ENCODE measurements around the gene SKIC8.

The SKIC8 gene

GRCh38 chr15:78291052-78291451 lies 8.4 kb downstream of the SKIC8 start:
- DNase-seq = no peak

GRCh38 chr15:78290222-78290621 lies 9.2 kb downstream of the SKIC8 start:
- no peak for DNase-seq

- DNase-seq = no peak
Measured at GRCh38 chr15:78284758-78285157, 14.7 kb downstream of the SKIC8 start.

- DNase-seq = no peak
Measured at GRCh38 chr15:78282324-78282723, 17.1 kb downstream of the SKIC8 start.

- DNase-seq = no peak
Measured at GRCh38 chr15:78280319-78281072, 18.9 kb downstream of the SKIC8 start.

GRCh38 chr15:78276064-78276943 lies 23.1 kb downstream of the SKIC8 start:
- DNase-seq = no peak

GRCh38 chr15:78274994-78275393 lies 24.4 kb downstream of the SKIC8 start:
- no peak for DNase-seq

GRCh38 chr15:78272776-78273175 lies 26.6 kb downstream of the SKIC8 start:
- no peak for DNase-seq

- DNase-seq = no peak
Measured at GRCh38 chr15:78272316-78272715, 27.1 kb downstream of the SKIC8 start.

- DNase-seq = no peak
Measured at GRCh38 chr15:78266806-78267205, 32.6 kb downstream of the SKIC8 start.

GRCh38 chr15:78266229-78266628 lies 33.2 kb downstream of the SKIC8 start:
- no peak for DNase-seq

GRCh38 chr15:78265752-78266224 lies 33.6 kb downstream of the SKIC8 start:
- peak; percentile 26 for DNase-seq

GRCh38 chr15:78265137-78265460 lies 34.3 kb downstream of the SKIC8 start:
- no peak for DNase-seq

GRCh38 chr15:78264304-78265136 lies 34.9 kb downstream of the SKIC8 start, which contains the start of gene DNAJA4:
DNAJA4 (plus strand) TSS chr15:78264562; CDS start chr15:78264764, 202 bp downstream.
- peak; percentile 60 for DNase-seq

GRCh38 chr15:78263907-78264303 lies 35.5 kb downstream of the SKIC8 start:
- DNase-seq = no peak

GRCh38 chr15:78263351-78263781 lies 36.0 kb downstream of the SKIC8 start:
- no peak for DNase-seq

GRCh38 chr15:78261062-78261461 lies 38.3 kb downstream of the SKIC8 start:
- DNase-seq = no peak

GRCh38 chr15:78260489-78260888 lies 38.9 kb downstream of the SKIC8 start:
- DNase-seq = no peak

- no peak for DNase-seq
Measured at GRCh38 chr15:78259232-78259631, 40.2 kb downstream of the SKIC8 start.

- DNase-seq = no peak
Measured at GRCh38 chr15:78257681-78258080, 41.7 kb downstream of the SKIC8 start.

- no peak for DNase-seq
Measured at GRCh38 chr15:78256044-78256437, 43.4 kb downstream of the SKIC8 start.

- no peak for DNase-seq
Measured at GRCh38 chr15:78255421-78256043, 43.9 kb downstream of the SKIC8 start.

GRCh38 chr15:78251136-78251535 lies 48.3 kb downstream of the SKIC8 start:
- no peak for DNase-seq
